Epithelial cell of proximal tubule (primary cell): ENCODE measurements around the gene SCRN2. TPM values are rescaled to one million over a fixed set of nuclear protein-coding genes. Genes with fewer than 3 reads are reported as not detected.

Source experiments
- DNase-seq: peaks from one replicate; pipeline ENCODE4 v3.0.0-alpha.2; 2011; ENCODE audit warnings: low read depth
- H3K4me3 ChIP-seq: 2 replicates; pipeline ENCODE4 v1.5.1; 2011; ENCODE audit warnings: low read depth, mild to moderate bottlenecking, low read length
- CTCF ChIP-seq: conservative IDR thresholded peaks from 2 replicates; pipeline ENCODE4 v1.5.1; 2012; ENCODE audit warnings: low read depth, mild to moderate bottlenecking, low read length
- total RNA-seq: library from RNA; depleted of rRNA; stranded (reverse); fragments of >200 nt; gene quantifications from 2 replicates; pipeline ENCODE4 v1.2.3, GENCODE V29; 2015

The SCRN2 gene
- total RNA-seq, 1 donor from 2014 or later: 21.2 TPM

- H3K4me3 ChIP-seq: no peak overlapping the region
- no peak for DNase-seq
- no peak for TF ChIP-seq CTCF
Measured at GRCh38 chr17:47869114-47869513, 28.0 kb upstream of the SCRN2 start.

- DNase-seq: no peak
- no peak for TF ChIP-seq CTCF
- H3K4me3 ChIP-seq: no peak overlapping the region
Measured at GRCh38 chr17:47867813-47868533, 26.9 kb upstream of the SCRN2 start.

DNA sequence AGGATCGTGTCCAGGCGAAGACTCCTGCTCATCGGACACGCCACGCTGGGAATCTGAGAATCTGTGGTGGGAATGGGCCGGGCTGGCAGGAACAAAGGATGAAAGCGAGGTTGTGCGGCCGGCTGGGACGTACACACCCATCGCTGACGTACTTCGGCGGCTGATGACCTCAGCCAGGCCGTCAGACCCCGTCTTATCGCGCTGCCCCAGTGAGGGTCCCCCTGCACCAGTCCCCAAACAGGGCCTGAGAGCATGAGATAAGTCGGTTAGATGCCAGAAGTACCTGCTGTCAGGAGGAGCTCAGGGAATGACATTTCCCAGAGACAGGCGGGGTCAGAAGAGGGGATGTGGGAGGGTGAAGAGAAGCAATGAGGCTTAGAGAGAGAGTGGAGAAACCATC lies 25.9 kb upstream of the SCRN2 start:
- H3K4me3 ChIP-seq: no peak overlapping the region
- no peak for DNase-seq
- TF ChIP-seq CTCF: no peak

GRCh38 chr17:47864791-47865216 lies 23.7 kb upstream of the SCRN2 start:
- no peak for DNase-seq
- H3K4me3 ChIP-seq: no peak overlapping the region
- no peak for TF ChIP-seq CTCF

DNA sequence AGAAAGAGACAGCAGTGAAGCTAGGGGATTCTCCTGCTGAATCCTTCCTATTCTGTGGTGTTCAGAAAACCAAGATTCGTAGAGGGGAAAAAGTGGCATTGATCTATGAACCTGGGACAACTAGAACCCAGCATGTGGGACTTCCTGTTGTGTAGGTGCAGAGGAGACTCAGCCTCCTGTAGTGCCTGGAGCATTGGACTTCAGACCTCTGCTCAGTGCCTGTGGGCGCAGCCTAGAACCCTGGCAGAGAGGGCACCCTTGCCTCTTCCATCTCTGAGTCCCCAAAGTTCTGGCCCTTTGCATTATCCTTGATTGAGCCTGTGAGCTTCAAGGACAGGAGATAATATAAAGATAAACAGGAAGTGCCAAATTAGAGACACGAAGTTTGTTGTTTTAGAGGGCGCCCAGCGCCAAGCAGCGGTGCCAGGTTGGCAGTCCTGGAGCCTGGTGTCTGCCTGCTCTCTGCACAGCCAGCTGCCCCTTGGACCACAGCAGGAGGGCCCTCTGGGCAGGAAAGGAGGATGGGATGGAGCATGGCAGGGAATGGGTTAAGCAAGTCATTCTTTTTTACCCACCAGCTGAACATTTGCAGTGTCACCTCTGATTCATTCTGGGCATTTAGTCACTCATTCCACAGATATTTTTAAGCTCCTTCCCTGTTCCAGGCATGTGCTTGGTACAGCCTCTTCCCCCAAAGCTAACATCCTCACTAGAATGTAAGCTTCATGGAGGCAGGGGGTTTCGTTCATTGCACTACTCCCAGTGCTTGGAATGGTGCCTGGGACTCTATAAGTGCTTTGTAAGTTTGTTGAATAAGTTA lies 21.8 kb upstream of the SCRN2 start:
- no peak overlapping the region for H3K4me3 ChIP-seq
- TF ChIP-seq CTCF: no peak
- peak; percentile 41 for DNase-seq

- no peak overlapping the region for H3K4me3 ChIP-seq
- no peak for DNase-seq
- no peak for TF ChIP-seq CTCF
Measured at GRCh38 chr17:47860386-47860785, 19.3 kb upstream of the SCRN2 start.
